ENCODE data around the gene KMT5B. TPM values are rescaled to one million over a fixed set of nuclear protein-coding genes. Genes with fewer than 3 reads are reported as not detected.

Gene KMT5B
- total RNA-seq, 1 donor from 2014 or later, result 46.8 TPM

GRCh38 chr11:68167474-68167873 is 45.6 kb downstream of the KMT5B start:
- no peak overlapping the region for H3K4me3 Mint-ChIP-seq (ENCODE audit: unreplicated experiment)
- DNase-seq (ENCODE audit: low spot score), result no peak
- no peaks in the 10 kb centered on the region for H3K9me3 Mint-ChIP-seq (ENCODE audit: unreplicated experiment)
- H3K4me1 Mint-ChIP-seq (ENCODE audit: unreplicated experiment), result no peaks in the 10 kb centered on the region
- TF ChIP-seq, protein P1, sequence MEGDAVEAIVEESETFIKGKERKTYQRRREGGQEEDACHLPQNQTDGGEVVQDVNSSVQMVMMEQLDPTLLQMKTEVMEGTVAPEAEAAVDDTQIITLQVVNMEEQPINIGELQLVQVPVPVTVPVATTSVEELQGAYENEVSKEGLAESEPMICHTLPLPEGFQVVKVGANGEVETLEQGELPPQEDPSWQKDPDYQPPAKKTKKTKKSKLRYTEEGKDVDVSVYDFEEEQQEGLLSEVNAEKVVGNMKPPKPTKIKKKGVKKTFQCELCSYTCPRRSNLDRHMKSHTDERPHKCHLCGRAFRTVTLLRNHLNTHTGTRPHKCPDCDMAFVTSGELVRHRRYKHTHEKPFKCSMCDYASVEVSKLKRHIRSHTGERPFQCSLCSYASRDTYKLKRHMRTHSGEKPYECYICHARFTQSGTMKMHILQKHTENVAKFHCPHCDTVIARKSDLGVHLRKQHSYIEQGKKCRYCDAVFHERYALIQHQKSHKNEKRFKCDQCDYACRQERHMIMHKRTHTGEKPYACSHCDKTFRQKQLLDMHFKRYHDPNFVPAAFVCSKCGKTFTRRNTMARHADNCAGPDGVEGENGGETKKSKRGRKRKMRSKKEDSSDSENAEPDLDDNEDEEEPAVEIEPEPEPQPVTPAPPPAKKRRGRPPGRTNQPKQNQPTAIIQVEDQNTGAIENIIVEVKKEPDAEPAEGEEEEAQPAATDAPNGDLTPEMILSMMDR (IDR thresholded peaks at IDR 0.05; ENCODE audit: unreplicated experiment), result no peak
- H3K27me3 Mint-ChIP-seq (ENCODE audit: unreplicated experiment), result no peaks in the 10 kb centered on the region
- peaks cover 24% of the 10 kb centered on the region for H3K36me3 Mint-ChIP-seq (ENCODE audit: low read depth, unreplicated experiment)
- H3K27ac Mint-ChIP-seq (ENCODE audit: unreplicated experiment), result no peak overlapping the region

- no peak overlapping the region for H3K4me3 Mint-ChIP-seq (ENCODE audit: unreplicated experiment)
- TF ChIP-seq, protein P1 (IDR thresholded peaks at IDR 0.05; ENCODE audit: unreplicated experiment), result no peak
- H3K27ac Mint-ChIP-seq (ENCODE audit: unreplicated experiment), result no peak overlapping the region
- H3K9me3 Mint-ChIP-seq (ENCODE audit: unreplicated experiment), result no peaks in the 10 kb centered on the region
- no peak for DNase-seq (ENCODE audit: low spot score)
- no peaks in the 10 kb centered on the region for H3K4me1 Mint-ChIP-seq (ENCODE audit: unreplicated experiment)
- H3K27me3 Mint-ChIP-seq (ENCODE audit: unreplicated experiment), result no peaks in the 10 kb centered on the region
- peaks cover 27% of the 10 kb centered on the region for H3K36me3 Mint-ChIP-seq (ENCODE audit: low read depth, unreplicated experiment)
These were observed 46.1 kb downstream of the KMT5B start for GRCh38 chr11:68166969-68167368.

- Mint-ChIP-seq H3K36me3 (ENCODE audit: low read depth, unreplicated experiment) (peaks cover 32% of the 10 kb centered on the region), H3K4me1 (ENCODE audit: unreplicated experiment) (peaks cover 4% of the 10 kb centered on the region), H3K27ac (ENCODE audit: unreplicated experiment) (no peak overlapping the region), H3K9me3 (ENCODE audit: unreplicated experiment) (no peaks in the 10 kb centered on the region), H3K4me3 (ENCODE audit: unreplicated experiment) (peak overlapping the region; percentile 6), H3K27me3 (ENCODE audit: unreplicated experiment) (peaks cover 2% of the 10 kb centered on the region)
- TF ChIP-seq, protein P1 (IDR thresholded peaks at IDR 0.05; ENCODE audit: unreplicated experiment), result no peak
- DNase-seq (ENCODE audit: low spot score), result no peak
These were observed 47.5 kb downstream of the KMT5B start for GRCh38 chr11:68165601-68166000.

- H3K4me3 Mint-ChIP-seq (ENCODE audit: unreplicated experiment), result no peak overlapping the region
- H3K27ac Mint-ChIP-seq (ENCODE audit: unreplicated experiment), result no peak overlapping the region
- TF ChIP-seq, protein P1 (IDR thresholded peaks at IDR 0.05; ENCODE audit: unreplicated experiment), result no peak
- peaks cover 4% of the 10 kb centered on the region for H3K4me1 Mint-ChIP-seq (ENCODE audit: unreplicated experiment)
- H3K36me3 Mint-ChIP-seq (ENCODE audit: low read depth, unreplicated experiment), result peaks cover 24% of the 10 kb centered on the region
- H3K27me3 Mint-ChIP-seq (ENCODE audit: unreplicated experiment), result peaks cover 2% of the 10 kb centered on the region
- no peak for DNase-seq (ENCODE audit: low spot score)
- H3K9me3 Mint-ChIP-seq (ENCODE audit: unreplicated experiment), result no peaks in the 10 kb centered on the region
These were observed 48.7 kb downstream of the KMT5B start for GRCh38 chr11:68164437-68164836.

GRCh38 chr11:68163691-68164090 is 49.4 kb downstream of the KMT5B start:
- Mint-ChIP-seq H3K4me1 (ENCODE audit: unreplicated experiment) (peaks cover 4% of the 10 kb centered on the region), H3K4me3 (ENCODE audit: unreplicated experiment) (no peak overlapping the region), H3K27me3 (ENCODE audit: unreplicated experiment) (peaks cover 2% of the 10 kb centered on the region), H3K36me3 (ENCODE audit: low read depth, unreplicated experiment) (peaks cover 21% of the 10 kb centered on the region), H3K27ac (ENCODE audit: unreplicated experiment) (no peak overlapping the region), H3K9me3 (ENCODE audit: unreplicated experiment) (no peaks in the 10 kb centered on the region)
- TF ChIP-seq, protein P1 (IDR thresholded peaks at IDR 0.05; ENCODE audit: unreplicated experiment), result no peak
- DNase-seq (ENCODE audit: low spot score), result no peak

All from endothelial cell (in vitro differentiated cells).